GM11168 (cell line): ENCODE measurements around the gene TRMT44.
"Not testable (repeated sequence)": the region's sequence is repeated elsewhere in the genome, so short reads cannot be mapped to it uniquely, and the experiment has no call there.

ENCODE experiments used
- in situ Hi-C: fragments of 300-500 bp; cut with MboI; formaldehyde crosslinking; loops from one replicate; pipeline ENCODE4 v1.12.0; 2022; ENCODE audit warnings: low sequenced_read_pairs; ENCODE audit not compliant: unreplicated experiment

TRMT44 gene

DNA sequence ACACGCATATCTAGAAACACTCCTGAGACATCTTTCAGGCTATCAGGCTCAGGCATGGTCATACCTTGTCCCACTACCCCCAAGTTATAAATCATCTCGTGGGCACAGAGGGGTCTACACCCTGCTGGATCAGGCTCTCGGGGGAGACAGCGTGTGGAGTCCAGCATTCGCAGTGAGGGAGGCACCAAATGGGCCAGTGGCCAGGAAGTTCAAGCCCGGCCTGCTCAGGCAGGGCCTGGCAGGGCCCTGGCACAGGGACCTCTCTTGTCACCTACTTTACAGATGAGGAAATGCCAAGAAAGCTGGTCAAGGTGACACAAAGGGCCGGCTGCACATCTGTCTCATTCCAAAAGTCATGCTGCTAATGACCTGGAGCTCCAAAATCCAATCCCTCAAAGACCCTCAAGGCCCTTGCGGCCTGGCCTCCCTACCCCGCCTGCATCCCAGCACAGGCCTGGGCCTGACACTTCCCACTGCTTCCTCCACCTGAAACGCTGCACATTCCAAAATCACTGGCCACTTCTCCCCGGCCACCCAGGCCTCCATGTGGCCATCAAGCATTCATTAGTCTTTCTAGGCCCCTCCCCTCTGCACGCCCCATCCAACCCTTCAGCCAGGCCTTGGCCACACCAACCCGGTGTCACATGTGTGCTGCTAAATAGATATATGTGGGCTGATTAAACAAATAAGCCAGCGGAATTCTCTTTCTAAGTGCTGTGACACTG lies 35.6 kb upstream of the TRMT44 start:
- in situ Hi-C loops = loop anchor here (5.0 kb wide), 1 partner anchor 163 kb away; no protein-coding TSS in a partner anchor

DNA sequence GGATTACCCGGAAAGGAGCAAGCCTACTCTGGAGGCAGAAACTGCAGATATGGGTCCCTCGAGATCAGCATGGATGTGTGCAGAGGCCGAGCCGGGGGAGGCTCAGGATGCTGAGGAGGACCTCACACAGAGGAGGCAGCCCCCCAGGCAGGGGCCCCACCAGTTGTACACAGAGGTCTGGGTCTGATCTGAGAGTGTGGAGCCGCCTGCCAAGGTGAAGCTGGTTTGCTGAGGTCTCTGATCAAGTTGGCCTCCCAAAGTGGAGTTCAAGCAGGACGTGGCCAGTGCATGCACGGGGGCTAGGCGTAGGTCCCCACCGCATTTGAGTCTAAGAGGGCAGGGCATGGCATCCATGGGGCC lies 35.1 kb upstream of the TRMT44 start:
- in situ Hi-C loops = no loop called here

DNA sequence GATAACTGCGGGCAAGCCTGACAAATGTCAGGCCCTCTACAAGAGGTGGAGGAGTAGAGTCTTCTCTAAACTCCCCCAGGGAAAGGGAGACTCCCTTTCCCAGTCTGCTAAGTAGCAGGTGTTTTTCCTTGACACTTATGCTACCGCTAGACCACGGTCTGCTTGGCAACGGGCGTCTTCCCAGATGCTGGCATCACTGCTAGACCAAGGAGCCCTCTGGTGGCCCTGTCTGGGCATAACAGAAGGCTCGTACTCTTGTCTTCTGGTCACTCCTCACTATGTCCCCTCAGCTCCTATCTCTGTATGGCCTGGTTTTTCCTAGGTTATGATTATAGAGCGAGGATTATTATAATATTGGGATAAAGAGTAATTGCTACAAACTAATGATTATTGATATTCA lies 33.7 kb upstream of the TRMT44 start:
- in situ Hi-C loops = not testable (repeated sequence)

DNA sequence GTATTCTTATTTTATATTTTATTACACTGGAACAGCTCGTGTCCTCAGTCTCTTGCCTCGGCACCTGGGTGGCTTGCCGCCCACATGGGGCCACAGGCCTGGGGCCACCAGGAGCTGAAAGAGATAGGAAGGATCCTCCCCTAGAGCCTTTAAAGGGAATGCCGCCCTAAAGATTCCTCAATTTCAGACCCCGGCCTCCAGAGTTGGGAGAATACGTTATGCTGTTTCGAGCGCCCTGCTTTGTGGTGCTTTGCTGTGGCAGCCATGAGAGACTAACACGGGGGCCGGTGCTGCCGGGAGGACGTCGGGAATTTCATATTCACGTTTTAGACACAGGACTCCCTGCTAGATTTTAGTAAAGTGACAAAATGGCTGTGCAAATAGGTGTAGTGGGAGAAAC lies 33.3 kb upstream of the TRMT44 start:
- in situ Hi-C loops = no loop called here

DNA sequence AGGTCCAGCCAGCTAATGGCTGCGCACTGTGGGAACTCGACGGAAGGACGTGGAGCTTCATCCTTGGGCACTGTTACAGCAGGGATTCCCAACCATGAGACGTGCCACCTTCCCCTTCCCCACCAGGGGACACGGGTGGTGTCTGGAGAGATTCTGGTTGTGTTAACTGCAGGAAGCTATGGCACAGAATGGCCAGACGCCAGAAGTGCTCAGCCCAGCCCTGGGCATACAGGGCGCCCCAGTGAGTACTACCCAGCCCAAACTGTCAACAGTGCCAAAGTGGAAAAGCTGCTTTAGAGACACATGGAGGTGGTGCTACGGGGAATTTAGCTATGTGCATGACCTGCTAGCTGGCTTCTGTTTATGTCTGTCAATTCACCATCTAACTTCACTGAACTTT lies 32.8 kb upstream of the TRMT44 start:
- in situ Hi-C loops = no loop called here

DNA sequence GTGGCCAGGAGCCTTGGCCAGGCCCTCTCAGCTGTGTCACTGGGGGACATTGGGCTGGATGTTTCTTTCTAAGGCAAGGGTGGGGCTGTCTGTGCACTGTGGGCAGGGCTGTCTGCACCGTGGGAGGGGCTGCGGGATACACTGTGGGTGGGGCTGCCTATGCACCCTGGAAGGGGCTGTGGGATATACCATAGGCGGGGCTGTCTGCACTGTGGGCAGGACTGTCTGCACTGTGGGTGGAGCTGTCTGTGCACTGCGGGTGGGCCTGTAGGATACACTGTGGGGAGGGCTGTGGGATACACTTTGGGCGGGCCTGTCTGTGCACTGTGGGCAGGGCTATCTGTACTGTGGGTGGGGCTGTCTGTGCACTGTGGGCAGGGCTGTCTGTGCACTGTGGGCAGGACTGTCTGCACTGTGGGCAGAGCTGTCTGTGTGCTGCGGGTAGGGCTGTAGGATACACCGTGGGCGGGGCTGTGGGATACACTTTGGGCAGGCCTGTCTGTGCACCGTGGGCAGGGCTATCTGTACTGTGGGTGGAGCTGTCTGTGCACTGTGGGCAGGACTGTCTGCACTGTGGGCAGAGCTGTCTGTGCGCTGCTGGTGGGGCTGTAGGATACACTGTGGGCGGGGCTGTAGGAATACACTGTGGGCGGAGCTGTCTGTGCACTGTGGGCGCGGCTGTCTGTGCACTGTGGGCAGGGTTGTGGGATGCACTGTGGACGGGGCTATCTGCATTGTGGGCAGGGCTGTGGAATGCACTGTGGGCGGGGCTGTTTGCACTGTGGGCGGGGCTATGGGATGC lies 31.1 kb upstream of the TRMT44 start:
- in situ Hi-C loops = no loop called here

DNA sequence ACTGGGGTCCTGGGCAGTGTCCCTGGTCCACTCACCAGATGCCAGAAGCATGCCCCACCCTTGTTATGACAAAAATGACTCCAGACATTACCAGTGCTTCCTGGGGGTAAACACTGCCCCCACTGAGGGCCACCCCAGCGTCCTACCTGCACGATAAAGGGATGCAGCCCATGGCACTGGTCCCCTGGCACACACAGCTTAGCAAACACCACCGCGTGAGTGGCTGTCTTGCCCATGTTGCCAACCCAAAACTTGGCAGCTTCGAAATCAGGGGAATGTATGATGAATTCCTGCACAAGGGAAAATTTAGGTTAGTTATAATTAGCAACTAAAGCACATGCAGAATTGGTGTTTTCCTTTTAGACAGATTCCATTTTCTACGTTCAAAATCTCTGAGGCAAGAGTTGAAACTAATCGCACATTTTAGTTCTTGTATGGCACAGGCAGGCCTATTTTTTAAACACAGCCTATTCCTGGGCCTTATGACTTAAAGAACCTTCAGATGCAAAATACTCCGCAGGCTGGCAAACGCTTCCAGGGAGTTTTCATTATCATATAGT lies 30.4 kb upstream of the TRMT44 start:
- in situ Hi-C loops = no loop called here

DNA sequence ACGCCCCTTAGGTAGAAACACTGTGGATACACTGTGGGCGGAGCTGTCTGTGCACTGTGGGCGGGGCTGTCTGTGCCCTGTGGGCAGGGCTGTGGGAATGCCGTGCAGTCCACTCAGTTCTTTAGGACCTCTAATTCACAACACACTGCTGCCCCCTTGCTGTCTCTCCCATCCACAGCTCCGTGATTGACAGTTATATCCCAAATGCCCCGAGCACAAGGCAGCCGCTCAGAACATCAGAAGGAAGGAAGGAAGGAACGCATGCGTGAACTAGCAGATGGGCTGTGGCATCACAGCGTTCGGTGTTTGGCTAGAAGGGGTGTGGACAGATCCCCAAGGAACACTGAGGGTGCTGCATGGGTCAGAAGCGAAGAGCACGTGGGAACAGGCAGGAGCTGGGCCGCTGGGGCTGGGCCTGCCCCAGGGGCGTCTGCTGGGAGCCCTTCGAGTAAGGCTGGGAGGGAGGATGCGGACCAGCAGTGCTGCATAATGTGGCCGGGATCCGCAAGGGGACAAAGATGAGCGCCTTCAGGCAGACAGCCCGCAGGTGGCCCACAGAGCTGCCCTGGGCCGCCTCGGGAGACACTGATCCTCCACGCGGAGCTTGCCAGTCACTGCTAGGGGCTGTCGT lies 29.8 kb upstream of the TRMT44 start:
- in situ Hi-C loops = no loop called here

DNA sequence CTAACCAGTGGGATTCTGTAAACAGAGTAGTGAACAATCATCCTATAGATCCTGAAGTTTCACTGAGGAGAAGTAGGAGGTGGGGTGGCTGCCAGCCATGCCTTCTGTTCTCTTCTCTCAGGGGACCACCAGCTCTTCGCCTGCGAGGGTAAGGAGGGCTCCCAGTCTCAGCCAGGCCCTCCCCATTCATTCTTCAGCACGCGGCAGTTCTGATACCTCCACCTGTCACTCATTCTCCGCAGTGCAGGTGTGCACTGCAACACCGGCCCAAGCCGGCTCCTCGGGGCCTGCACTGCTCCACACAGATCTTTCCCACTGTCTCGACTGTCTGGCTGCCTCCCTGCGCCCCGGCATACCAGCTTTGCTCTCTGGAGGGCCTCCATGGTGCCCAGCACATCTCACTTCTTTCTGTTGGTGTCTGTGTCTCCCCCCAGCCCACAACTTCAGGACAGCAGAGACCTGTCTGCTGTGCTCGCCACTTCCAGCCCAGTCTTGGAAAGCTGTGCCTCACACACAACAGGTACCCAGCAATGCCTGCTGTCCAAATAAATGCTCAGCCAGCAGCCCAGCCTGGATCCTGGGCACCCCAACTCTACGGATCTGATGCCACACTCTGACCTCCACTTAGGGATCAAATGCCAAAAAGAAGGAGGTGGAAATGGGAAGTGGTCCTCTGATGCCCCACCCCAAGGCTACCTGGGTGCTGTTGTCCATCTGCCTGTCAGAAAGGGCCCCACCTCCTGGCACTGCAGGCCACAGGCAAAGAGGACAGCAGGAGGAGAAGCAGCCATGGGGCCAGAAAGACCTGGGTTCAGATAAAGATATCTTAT lies 29.0 kb upstream of the TRMT44 start:
- in situ Hi-C loops = no loop called here

DNA sequence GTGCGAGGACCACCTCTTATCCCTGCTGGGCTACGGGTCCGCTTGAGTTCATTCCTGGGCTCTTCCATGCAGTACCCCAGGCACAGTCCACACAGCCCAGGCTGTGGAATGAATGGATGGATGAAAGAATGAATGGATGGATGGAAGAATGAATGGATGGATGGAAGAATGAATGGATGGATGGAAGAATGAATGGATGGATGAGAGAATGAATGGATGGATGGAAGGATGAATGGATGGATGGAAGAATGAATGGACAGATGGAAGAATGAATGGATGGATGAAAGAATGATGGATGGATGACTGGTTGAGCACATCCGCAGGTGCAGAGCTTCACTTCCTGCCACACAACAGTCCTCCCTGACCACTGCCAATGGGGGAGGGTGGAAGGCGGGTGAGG lies 28.3 kb upstream of the TRMT44 start:
- in situ Hi-C loops = no loop called here

DNA sequence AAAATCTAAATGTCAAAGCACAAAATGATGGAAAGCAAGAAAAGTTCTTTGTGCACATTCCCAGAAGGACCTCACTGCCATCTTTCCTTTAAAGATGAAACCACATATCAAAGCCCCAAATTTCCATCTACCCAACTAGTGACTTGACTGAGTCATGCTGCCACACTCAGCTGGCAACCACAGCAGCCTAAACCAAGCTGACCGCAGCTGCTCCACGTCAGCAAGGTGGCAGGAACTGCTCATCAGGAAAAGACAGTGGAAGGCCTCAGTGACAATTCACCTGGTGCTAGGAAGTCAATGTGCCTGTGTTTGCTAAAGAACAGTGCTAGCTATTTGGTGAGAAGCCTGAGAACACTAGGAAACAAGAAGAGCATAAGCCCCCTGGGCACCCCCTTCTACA lies 26.2 kb upstream of the TRMT44 start:
- in situ Hi-C loops = no loop called here

DNA sequence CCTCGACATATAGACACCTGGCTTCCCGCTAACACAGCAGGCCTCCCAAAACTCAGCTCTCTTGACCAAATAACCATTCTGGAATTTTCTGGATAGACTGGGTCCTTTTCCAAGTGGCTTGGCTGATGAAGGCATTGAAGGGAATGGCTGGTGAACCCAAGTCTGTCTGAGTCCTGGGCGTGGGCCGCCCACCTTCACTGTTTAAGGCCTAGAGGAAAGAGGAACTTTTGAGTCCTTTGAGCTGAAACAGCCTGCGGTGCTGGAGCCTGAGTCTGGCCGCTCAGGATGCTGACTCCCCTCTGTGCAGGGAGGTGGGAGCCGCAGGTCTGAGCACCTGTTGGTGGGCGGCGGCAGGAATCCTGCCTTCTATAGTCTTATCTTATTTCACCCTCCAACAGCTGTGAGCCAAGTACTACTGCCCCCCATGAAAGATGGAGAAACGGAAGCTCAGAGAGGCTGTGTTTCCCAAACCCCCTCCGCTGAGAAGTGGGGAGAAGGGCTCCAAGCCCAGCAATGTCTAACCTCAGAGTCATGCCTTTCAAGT lies 23.4 kb upstream of the TRMT44 start:
- in situ Hi-C loops = no loop called here

DNA sequence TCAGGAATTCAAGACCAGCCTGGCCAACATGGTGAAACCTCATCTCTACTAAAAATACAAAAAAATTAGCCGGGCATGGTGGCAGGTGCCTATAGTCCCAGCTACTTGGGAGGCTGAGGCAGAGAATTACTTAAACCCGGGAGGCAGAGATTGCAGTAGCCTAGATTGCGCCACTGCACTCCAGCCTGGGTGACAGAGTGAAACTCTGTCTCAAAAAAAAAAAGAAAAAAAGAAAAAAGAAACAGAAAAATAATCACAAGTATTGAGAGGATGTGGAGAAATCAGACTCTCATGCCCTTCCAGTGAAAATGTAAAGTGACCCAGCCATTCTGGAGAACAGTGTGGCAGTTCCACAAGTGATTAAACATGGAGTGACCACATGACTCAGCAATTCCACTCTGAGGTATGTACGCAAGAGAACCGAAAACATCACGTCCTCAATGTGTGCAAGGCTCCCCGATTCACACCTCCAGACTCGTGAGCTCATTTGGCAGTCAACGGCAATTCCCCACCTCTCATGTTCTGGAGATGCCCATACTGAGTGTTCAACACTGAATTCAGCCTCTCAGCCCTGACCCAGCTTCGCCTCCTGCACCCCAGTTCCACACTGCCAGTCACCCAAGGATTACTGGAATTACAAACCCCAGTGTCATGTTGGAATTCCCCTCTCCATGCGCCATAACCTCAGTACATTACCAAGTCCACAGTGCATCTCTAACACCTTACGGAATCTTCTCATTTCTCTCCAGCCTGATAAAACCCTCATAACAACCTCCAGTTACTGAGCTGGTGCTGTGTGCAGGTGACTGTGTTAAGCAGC lies 21.1 kb upstream of the TRMT44 start:
- in situ Hi-C loops = no loop called here

DNA sequence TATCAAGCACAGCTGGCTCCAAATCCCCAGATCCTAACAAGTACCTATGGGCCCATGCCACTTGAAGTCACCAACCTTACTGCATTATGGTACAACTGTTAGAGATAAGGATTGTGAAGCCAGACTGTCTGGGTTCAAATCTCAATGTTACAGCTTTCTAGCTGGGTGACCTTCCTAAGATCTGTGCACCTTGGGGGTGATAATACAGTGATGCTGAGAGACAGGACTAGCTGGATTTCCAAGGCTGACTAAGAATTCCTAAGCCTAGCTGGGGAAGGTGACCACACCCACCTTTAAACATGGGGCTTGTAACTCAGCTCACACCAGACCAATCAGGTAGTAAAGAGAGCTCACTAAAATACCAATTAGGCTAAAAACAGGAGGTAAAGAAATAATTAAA lies 20.4 kb upstream of the TRMT44 start:
- in situ Hi-C loops = not testable (repeated sequence)

DNA sequence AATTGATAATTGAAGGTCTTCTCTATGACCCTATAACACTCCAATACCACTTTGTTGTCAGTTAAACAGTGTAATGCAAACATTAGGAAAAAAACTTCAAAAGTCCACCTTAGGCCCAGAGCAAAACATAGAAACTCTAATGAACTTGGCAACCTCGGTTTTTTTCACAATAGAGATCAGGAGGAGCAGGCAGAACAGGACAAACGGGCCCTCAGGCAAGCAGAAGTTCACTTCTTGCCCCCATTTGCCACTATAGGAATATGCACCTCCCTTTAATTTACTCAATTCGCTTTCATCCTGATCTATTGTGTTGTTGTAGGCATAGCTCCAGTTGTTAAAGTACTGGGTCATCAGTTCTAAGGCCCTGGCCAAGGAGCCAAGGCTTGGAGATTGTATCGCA lies 18.2 kb upstream of the TRMT44 start:
- in situ Hi-C loops = no loop called here

DNA sequence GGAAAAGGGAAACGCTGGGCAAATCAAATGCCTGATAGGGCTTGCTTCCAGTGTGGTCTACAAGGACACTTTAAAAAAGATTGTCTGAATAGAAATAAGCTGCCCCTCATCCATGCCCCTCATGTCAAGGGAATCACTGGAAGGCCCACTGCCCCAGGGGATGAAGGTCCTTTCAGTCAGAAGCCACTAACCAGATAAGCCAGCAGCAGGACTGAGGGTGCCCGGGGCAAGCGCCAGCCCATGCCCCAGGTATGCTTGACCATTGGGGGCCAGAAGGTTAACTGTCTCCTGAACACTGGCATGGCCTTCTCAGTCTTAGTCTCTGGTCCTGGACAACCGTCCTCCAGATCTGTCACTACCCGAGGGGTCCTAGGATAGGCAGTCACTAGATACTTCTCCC lies 17.8 kb upstream of the TRMT44 start:
- in situ Hi-C loops = no loop called here

DNA sequence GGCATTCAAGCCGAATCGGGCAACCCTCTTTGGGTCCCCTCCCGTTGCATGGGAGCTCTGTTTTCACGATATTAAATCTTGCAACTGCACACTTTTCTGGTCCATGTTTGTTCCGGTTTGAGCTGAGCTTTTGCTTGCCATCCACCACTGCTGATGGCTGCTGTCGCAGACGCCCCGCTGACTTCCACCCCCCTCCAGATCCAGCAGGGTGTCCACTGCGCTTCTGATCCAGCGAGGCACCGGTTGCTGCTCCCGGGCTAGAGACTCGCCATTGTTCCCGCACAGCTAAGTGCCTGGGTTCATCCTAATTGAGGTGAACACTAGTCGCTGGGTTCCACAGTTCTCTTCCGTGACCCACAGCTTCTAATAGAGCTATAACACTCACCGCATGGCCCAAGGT lies 13.3 kb upstream of the TRMT44 start:
- in situ Hi-C loops = no loop called here

DNA sequence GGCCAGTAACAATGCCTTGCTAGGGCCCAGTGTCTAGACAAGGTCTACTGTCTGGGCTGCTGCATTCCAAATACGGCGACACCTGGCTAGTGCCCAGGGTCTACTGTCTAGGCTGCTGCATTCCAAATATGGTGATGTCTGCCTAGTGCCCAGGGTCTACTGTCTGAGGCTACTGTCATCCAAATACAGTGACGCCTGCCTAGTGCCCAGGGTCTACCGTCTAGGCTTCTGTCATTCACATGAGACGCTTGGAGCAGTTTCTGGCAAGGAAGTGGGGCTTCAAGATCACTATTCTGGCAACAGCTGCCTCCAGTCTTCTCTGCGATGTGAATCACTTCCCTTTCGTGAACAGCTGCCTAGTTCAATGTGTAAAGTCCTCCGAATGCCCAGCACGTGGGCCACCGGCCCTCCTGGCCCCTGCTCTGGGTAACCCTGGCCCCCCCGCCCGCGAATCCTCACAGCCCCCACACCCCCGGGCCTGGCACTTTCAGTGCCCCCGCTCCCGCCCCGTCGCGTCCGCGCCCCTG lies 12.8 kb upstream of the TRMT44 start:
- in situ Hi-C loops = no loop called here
